ENCODE measurements around the gene LCN1.

DNA sequence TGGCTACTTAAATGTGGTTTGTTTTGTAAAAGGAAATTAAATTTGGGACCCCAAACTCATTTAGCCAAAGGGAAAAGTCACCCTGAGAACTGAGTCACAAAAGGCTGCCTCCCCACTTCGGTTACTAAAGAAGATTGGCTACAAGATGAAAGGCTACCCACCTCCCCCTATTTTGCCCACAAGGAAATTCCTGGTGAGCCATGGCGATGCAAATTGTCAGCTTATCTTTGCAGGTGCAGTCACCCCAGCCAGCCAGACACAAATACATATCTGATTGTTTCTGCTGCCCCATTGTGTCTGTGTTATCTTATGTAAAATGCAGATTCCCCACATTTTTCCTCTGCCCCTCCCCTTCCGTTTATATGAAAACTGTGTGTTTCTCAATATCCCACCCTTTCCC lies 49.2 kb downstream of the LCN1 start:
- TF ChIP-seq, protein P1, sequence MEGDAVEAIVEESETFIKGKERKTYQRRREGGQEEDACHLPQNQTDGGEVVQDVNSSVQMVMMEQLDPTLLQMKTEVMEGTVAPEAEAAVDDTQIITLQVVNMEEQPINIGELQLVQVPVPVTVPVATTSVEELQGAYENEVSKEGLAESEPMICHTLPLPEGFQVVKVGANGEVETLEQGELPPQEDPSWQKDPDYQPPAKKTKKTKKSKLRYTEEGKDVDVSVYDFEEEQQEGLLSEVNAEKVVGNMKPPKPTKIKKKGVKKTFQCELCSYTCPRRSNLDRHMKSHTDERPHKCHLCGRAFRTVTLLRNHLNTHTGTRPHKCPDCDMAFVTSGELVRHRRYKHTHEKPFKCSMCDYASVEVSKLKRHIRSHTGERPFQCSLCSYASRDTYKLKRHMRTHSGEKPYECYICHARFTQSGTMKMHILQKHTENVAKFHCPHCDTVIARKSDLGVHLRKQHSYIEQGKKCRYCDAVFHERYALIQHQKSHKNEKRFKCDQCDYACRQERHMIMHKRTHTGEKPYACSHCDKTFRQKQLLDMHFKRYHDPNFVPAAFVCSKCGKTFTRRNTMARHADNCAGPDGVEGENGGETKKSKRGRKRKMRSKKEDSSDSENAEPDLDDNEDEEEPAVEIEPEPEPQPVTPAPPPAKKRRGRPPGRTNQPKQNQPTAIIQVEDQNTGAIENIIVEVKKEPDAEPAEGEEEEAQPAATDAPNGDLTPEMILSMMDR (IDR thresholded peaks at IDR 0.05), result no peak
- TF ChIP-seq POLR2A (IDR thresholded peaks at IDR 0.05), result no peak

All from thyroid gland (tissue), 4 donors.